Kidney tubule cell (primary cell): ENCODE data around the gene MOV10.
A peak's percentile ranks its signal among the peaks of the same experiment; 100 is the strongest.

Experiments used
- DNase-seq: peaks from one replicate; pipeline ENCODE4 v3.0.0-alpha.2; 2018; ENCODE audit warnings: low spot score

The MOV10 gene

DNA sequence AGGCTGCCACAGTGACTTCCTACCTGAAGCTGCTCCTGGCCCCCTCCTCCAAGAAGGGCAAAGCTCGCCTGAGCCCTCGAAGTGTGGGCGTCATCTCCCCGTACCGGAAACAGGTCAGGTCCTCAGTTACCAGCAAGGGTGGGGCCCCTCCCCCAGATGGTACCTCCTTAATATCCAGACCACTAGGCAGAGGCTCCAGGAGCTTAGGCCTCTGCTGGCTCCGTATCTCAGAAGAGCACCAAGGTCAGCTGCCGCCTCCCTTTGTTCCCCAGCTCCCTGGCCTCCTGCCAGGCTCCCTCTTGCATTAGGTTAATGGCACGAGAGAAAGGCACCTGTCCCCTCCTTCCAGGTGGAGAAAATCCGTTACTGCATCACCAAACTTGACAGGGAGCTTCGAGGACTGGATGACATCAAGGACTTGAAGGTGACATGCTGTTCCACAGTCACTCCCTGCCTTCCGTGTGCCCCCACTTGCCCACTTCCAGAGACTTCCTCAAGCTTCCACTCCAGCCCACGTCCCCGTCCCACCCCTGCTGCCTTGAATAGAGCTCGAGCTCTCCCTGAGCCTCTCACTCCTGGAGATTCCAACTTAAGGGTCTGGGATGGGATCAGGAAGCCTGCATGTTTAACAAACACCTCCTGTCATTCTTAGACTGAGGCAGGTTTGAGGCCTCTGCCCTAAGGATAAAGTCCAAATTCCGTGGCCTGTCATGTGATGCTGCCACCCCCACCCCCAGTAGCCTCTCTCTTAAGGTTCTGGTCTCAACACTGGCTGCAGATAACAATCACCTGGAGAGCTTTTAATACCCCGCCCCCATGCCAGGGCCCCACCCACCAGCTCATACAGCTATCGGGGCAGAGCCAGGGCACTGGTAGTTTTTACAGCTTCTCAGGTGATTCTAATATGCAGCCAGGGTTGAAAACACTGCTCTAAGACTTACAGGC is 24.2 kb downstream of the MOV10 start:
- peak; percentile 45 for DNase-seq

DNA sequence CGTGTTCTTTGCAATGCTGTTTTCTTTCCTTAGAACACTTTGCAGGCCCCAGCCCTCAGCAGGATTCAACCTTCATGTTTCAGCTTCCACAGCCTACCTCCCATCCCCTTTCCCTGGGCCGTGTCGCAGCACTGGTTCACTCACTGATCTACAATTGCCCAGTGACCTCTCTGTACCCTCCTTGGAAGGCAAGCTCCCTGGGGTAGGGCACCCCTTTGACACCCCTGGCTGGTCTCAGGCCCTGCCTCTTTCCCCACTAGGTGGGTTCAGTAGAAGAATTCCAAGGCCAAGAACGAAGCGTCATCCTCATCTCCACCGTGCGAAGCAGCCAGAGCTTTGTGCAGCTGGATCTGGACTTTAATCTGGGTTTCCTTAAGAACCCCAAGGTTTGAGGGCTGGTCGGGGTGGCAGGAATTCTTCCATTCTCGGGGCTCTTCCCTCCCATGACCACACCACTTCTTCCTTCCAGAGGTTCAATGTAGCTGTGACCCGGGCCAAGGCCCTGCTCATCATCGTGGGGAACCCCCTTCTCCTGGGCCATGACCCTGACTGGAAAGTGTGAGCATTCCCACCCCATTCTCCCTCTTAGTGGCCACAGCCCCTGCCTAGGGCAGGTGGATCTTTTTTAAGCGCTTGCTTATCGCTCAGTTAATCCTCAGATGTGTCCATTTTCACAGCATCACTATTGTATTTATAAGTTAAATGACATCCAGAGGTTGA is 25.1 kb downstream of the MOV10 start:
- no peak for DNase-seq

DNA sequence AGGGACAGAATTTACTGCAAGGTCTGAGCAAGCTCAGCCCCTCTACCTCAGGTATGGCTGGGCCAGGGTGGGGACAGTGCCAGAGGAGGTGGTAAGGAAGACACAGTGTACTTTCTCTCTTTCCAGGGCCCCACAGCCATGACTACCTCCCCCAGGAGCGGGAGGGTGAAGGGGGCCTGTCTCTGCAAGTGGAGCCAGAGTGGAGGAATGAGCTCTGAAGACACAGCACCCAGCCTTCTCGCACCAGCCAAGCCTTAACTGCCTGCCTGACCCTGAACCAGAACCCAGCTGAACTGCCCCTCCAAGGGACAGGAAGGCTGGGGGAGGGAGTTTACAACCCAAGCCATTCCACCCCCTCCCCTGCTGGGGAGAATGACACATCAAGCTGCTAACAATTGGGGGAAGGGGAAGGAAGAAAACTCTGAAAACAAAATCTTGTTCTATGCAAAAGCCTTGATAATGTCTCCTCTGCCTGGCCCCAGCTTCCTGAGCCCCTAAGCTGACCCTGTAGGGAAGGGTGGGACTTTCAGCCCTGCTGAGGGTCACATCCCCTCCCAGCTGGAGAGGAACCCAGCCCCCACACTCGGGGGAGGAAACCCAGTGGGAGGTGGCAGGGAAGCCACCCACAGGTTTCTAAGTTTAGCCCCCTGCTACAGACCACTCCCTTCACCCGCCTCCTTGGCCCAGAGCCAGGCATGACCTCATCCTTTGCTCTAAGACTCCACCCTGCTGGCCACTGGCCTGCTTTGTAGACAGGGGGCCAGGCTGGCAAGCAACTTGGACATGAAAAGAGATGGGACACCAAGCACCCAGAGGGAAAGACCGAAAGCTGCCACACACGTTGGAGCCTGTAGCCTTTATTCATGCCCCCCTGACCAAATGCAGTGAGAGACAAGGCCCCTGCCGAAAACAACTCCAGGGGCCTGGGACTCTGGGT is 26.1 kb downstream of the MOV10 start:
- DNase-seq, result peak; percentile 98

DNA sequence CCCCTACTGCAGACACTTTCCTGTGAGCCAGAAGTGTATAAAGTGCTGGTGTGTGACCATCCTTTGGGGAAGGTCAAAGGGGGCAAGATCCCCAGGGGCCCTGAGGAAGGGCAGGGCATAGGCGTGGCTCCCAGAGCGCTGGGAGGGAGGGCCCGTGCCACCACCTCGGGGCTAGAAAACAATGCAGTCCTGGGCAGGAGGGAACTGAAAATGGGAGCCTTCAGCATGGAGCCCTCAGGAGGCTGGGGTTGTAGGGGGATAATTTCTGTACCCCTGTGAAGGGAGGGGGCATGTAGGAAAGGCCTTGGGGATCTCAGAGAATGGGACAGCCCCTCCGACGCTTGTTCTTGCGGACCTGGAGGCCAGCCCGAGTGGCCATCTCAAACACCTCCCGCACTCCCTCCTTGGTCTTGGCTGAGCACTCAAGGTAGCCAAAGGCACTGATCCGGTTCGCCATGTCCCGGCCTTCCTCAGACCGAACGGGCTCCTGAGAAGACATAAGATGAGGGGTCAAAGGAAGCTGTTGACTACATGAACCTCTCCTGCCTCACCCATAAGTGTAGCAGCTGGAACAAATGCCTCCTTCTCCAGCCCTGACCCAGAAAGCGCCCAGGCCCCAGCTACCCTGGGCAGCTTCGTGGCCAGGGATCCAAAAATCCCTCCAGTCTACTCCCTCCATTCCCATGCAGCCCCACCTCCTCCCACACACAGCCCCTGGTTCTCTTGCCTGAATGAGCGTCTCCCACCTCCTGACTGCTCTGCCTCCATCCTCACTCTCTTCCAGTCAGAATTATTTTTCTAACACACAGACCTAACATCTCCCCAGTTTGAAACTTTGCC is 27.0 kb downstream of the MOV10 start:
- DNase-seq, result no peak

DNA sequence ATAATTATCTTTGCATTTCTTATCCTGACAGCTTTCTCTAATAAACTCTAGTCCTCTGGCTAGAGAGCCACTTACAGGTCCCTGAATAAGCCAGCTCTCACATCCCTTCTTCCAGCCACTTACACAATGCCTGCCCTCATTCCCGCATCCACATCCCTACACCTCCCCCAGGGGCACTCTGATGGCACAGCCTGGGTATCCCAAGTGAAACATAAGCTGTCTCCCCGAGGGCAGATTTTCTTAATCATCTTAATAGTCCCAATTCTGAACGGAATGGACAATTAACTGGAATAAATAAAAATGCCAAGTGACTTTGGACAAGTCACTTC is 27.6 kb downstream of the MOV10 start:
- no peak for DNase-seq

DNA sequence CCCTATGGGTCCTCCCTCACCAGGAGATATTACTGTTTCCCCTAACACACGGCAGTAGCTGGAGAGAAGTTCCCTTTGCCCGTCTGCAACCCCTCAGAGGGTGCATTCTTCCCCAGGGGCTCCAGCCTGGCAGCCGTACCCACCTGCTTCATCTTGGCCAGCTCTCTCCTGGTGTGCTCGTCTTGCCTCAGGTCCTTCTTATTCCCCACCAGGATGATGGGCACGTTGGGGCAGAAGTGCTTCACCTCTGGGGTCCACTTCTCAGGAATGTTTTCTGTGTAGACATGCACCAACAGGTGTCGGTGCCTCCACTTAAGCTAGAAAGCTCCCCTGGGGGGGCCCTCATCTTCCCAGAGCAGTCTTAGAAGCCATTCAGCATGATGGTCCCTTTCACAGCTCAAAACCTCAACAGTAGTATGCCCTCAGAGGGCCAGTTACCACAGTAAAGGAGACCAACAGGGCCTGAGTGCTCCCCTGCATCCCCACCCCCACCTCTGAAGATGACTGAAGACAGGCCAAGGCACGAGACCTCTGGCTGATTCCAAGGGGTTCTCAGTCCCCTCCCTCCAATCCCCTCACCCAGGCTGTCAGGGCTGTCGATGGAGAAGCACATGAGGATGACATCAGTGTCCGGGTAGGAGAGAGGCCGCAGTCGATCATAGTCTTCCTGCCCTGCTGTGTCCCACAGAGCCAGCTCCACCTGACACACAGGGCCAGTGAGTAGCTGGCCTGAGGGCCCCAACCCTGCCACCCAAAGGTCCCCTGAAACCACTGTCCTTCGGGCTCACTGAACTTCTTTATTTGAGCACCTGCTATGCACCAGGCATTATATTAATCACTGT is 28.2 kb downstream of the MOV10 start:
- no peak for DNase-seq

DNA sequence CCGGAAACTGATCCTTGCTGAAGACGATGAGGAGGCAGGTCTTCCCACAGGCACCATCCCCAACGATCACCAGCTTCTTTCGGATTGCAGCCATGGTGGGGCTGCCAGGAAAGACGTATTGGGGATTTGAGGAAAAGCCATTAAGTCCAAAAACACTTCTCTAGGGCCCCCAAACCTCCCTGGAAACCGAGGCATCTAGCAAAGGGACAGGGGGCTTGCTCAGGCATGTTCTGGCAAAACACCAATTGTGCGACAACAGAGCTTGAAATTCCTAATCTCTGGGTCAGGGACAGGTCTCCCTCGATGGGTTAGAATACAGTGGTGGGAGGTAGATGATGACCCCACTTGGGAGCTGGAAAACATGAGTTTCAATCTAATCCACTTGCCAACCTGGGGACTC is 29.2 kb downstream of the MOV10 start:
- no peak for DNase-seq

DNA sequence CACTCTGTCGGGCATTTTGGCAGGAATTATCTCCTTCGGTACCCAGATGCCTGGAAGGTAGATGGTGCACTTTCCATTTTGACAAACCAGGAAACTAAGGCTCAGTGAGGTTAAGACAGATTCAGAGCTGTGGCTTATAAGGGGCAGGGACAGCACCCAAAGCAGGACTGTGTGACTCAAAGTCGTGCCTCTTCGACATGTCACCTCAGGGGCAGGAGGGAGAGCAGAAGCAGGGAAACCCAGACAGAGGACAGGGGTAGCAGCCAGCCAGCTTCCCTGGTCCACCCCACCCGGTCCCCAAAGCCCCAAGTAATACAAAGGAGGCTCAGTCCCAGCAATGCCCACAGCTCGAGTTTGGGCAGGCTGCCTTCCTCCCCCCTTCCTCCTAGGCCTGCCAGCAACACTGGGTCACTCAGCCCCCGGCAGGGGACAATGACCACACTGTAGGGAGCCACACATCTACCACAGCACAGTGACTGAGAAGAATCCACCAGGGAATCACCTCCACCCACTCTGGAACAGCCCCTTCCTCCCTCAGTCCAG is 30.0 kb downstream of the MOV10 start:
- DNase-seq, result no peak

DNA sequence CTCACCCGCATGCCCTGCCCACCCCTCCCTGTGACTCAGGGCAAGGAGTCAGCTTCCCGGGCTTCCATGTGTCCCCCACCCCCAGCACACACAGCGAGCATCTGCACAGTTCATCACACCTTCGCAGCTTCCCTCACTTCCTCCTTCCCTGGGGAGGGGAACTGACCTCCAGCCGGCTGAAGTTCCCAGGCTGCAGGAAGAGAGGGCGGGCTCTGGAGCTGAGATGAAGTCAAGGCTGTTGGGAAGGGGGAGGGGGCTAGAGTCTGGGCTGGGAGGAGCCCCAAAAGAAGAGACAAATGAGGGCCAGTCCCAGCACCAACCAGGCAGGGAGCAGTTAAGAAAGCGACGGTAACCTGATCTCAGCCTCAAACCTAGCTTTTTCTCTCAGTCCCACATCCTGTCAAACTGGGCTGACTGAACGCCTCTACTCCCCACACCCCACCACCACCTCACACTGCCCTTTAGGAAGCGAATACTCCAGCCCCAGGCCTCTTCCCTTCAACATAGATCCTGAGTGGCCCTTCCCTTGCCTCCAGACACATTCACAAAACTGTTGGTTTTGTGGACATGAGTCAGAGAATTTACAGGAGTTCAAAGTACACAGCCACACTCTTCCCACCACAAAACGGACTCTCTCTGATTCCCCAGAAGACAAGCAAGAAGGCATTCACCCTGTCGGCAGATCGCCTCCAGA is 30.6 kb downstream of the MOV10 start:
- peak; percentile 100 for DNase-seq

DNA sequence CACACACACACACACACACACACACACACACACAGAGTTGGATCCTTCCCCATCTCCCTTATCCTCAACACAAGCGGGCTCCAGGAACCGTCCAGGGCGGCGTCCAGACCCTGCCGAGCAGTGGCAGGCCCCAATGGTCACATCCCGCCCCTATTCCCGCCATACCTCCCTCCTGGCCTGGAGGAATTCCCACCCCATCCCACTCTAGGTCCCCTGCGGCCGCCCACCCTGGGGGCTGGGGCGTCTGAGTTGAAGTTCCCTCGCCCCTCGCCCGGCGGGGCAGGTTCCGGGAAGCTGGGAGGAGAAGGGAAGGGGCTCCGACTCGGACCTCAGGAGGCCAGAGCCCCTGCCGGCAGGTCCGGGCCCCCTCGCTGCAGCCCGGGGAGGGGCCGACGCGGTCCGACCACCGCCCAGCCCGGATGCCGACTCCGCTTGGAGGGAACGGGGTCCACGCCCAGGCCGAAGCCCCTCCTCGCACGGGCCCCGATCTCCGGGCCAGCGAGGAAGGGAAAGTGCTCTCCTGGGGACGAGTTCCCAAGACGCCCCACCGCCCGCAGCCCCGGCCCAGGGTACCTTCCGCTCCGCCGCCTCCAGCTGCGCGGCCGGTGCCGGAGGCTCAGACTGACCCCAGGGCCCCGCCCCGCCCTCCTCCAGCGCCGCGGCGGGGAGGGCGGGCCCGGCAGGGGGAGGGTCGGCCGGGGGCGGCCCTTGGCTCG is 32.2 kb downstream of the MOV10 start, which contains the start of gene RHOC:
TSS of gene RHOC (minus strand) at position 623 of the 716 bp plus-strand sequence. CDS start 3,328 bp downstream, outside the sequence.
- DNase-seq, result peak; percentile 22

DNA sequence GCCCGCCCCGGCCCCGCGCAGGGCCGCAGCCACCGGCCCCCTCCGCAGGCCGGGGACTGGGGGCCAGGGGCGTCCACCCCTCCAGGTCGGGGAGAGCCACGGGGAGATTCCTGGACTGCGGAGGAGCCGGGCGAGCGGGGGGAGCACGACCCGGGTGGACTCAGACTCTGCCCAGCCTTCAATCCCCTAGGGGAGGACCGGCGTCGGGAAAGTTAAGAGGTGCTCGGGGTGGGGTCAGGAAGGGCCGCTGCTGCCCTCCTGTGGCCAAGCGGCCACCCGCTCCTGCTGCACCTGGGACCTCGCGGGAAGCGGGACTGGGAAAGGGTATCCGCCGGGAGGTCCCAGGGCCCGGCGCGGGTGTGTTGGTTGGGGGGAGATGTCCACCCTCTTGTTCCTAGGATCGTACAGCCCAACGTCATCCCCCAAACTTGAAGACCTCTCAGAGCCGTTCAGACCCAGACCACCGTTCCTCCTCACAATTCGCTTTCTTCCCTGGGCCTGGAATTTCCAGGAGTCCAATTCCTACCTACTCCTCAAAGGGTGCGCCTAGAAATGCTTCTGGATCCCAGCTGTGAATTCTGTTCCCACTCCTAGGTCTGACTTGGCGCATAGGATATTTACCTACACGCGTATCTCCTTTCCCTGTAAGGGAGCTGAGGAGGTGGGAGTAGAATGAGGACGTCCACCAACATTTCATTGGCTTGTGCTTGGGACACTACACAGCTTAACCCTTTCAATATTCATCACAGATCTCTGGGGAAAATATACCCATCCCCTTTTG is 33.0 kb downstream of the MOV10 start:
- DNase-seq, result peak; percentile 92

DNA sequence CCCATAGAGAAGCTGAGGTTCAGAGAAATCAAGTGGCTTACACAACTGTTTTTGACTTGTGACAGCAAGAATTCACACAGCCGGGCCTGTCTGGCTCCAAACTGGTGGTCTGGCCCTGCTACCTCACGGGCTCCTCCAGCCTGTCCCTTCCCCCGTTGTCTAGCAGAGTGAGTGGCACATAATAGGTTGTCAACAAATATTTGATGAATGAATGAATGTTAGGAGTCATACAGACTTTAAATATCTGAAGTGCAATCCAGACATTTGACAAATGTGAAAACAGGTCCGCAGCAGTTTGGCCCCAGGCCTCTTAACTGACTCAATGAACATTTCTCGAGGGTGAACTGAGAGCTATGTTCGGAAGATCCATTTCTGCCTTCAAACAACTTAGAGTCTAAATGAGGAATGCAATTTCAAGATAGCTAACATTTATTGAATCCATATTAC is 33.6 kb downstream of the MOV10 start:
- no peak for DNase-seq

DNA sequence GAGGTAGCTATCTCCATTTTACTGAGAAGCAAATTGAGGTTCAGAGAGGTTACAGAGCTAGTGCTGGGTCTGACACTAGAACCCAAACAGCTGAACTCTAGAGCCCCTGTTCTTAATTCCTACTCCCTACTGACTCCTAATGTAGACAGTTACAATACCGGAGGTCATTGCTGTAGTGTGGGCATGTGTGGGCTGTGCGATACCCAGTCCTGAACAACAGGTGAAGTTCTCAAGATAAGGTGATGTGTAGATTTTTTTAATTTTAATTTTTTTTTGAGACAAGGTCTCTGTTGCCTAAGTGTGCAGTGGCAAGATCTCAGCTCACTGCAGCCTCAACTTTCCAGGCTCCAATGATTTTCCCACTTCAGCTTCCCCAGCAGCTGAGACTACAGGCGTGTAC is 34.0 kb downstream of the MOV10 start:
- DNase-seq, result no peak

DNA sequence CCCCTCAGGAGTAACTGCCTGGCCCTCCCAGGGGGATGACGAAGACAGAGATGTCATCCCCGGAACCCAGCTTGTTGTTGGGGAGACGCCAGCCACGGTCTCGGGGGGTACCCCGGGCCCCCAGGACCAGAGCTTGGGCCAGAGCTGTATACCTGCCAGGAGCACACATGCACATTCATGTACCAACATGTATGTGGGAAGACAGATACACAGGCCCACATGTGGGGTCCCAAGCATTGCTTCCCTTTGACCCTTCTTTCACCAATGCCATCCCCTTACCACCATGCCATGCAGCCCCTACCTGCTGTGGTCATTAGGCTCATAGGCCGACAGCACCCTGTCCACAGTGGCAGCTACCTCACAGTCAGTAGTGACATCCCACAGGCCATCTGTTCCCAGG is 35.7 kb downstream of the MOV10 start:
- no peak for DNase-seq

DNA sequence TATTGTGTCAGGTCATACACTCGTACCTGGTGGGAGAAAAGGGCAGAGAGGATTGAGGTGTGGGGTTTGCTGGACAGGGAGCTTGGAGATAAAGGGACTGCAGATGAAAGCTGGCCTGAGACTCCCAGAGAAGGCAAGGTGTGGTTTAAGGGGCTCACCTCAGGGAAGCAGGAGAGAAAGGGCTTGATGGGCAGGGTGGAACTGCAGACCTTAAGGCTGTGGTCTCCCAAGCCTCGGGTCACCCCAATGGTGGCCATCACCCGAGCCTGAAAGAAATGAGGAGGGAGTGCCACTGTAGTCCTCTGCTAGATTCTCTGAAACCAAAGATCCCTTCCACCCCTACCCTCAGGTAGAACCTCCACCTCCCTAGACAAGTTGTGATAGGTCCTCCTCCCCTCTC is 36.1 kb downstream of the MOV10 start:
- DNase-seq, result no peak

DNA sequence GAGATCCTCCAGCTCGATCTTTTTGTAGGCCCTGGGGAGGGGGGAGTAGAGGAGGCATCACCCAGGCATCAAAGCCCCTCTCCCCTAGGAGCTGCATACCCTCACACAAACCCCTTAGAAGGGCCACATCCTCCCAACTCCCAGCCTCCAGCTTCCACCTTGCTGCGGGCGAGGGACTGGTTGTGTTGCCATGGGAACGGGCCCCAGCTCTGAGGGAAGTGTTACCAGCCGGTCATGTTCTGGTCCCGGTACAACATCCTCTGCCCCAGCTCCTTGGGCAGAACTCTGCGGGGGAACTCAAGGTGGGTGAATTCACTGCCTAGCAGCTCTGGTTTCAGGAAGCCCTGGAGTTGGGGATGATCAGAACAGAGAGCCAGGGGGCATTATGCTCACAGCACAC is 36.6 kb downstream of the MOV10 start:
- DNase-seq, result no peak

DNA sequence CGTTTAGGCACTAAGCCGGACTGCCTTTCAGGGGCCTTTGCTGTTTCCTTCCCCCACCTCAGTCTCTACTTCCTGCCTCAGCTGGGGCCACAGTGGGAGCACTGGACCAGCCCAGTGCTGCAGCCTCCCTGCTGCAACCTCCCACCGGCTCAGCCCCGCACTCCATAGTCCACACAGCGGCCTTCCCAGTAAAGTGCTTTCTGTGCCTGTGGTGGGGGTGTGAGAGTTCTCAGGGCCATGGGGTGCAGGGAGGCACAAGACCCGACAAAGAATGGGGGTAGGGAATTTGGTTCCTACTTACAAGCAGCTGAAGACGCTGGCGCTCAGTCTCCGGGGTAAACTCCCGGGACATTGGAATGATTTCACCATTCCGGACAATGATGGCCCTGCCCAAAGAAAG is 37.2 kb downstream of the MOV10 start:
- DNase-seq, result no peak

DNA sequence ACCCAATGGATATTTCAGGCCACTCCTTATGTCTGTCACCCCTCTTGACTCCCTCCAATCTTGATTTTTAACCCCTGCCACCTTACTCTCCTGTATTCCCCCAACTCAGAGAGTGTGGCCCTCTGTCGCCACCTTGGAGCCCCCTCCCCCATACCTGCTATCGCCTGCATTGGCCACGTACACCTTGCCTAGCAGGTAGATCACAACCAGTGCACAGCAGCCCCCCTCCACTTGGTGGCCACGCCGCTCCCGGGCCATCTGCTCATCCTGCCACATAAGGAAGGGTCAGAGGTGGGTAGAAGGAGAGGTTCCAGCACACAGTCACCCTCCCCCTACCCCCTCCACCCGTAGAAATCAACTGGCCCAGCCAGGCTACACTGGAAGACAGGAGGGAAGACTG is 37.7 kb downstream of the MOV10 start:
- DNase-seq, result no peak
